Measurements from ENCODE around the gene GPS2.

DNA sequence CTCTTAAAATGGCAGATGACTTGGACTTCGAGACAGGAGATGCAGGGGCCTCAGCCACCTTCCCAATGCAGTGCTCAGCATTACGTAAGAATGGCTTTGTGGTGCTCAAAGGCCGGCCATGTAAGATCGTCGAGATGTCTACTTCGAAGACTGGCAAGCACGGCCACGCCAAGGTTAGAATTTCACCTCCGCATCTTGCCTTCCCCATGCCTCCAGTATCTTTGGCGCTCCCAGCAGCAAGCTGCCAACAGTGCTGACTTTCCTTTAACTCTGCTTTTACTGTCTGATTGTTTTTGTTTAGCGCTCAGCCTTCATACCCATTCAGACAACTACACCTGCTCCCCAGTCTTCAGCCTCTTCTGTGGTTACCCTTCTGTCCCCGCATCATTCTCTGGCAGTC lies 5.5 kb downstream of the GPS2 start:
- no peak for TF ChIP-seq KLF1 (tag by site-specific recombination; IDR thresholded peaks at IDR 0.05)
- TF ChIP-seq ZNF48 (tag by site-specific recombination; IDR thresholded peaks at IDR 0.05) = no peak
- no peak for TF ChIP-seq MYNN (tag by site-specific recombination; IDR thresholded peaks at IDR 0.05; ENCODE audit: borderline replicate concordance)
- TF ChIP-seq CTCF (tag by site-specific recombination; IDR thresholded peaks at IDR 0.05) = no peak
- no peak for TF ChIP-seq ZBTB1 (tag by site-specific recombination; IDR thresholded peaks at IDR 0.05)
- TF ChIP-seq, protein P1, sequence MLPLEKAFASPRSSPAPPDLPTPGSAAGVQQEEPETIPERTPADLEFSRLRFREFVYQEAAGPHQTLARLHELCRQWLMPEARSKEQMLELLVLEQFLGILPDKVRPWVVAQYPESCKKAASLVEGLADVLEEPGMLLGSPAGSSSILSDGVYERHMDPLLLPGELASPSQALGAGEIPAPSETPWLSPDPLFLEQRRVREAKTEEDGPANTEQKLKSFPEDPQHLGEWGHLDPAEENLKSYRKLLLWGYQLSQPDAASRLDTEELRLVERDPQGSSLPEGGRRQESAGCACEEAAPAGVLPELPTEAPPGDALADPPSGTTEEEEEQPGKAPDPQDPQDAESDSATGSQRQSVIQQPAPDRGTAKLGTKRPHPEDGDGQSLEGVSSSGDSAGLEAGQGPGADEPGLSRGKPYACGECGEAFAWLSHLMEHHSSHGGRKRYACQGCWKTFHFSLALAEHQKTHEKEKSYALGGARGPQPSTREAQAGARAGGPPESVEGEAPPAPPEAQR (tag by site-specific recombination; IDR thresholded peaks at IDR 0.05) = no peak
- no peak for TF ChIP-seq REST (tag by site-specific recombination; IDR thresholded peaks at IDR 0.05)
- no peak for TF ChIP-seq GFI1B (tag by site-specific recombination; IDR thresholded peaks at IDR 0.05)
- TF ChIP-seq ZNF280D (tag by site-specific recombination; IDR thresholded peaks at IDR 0.05) = no peak
- no peak for TF ChIP-seq ZNF510 (tag by site-specific recombination; IDR thresholded peaks at IDR 0.05; ENCODE audit: insufficient replicate concordance)
- no peak for TF ChIP-seq ZNF473 (tag by site-specific recombination; IDR thresholded peaks at IDR 0.05)
- no peak for TF ChIP-seq MZF1 (tag by site-specific recombination; IDR thresholded peaks at IDR 0.05; ENCODE audit: borderline replicate concordance)

Data from HEK293 (cell line).